AG08396 (cell line): Measurements from ENCODE around the gene THRAP3.

Source experiments
- DNase-seq: peaks from one replicate; pipeline ENCODE4 v3.0.0; 2012; ENCODE audit warnings: low spot score, mixed read lengths

Gene THRAP3

DNA sequence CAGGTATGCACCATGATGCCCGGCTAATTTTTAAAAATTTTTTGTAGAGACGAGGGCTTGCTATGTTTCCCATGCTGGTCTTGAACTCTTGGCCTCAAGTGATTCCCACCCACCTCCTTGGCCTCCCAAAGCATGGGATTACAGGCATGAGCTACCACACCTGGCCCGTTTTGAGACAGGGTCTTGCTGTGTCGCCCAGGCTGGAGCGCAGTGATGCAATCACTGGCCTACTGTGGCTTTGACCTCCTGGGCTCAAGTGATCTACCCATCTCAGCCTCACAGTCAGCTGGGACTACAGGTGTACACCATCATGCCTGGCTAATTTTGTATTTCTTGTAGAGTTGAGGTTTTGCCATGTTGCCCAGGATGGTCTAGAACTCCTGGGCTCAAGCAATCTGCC, 74.4 kb downstream of the THRAP3 start:
- no peak for DNase-seq

DNA sequence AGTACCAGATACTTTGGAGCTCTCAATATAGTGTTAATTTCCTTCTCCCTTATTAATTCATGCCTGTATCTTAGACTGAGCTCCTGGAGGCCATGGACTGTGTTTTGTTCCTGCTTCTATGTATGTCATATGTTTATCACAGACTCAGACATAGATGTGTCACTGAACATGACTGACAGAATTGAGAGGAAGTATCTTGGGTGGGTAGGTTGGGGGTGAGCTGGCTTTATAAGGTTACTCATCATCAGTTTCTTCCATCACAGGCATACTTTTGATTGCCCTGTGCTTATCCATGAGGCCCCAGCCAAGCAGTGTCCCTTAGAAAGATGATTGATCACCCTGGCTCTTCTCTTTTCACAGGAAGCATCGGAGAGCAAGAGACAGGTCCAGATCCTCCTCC, 76.3 kb downstream of the THRAP3 start:
- DNase-seq: no peak

DNA sequence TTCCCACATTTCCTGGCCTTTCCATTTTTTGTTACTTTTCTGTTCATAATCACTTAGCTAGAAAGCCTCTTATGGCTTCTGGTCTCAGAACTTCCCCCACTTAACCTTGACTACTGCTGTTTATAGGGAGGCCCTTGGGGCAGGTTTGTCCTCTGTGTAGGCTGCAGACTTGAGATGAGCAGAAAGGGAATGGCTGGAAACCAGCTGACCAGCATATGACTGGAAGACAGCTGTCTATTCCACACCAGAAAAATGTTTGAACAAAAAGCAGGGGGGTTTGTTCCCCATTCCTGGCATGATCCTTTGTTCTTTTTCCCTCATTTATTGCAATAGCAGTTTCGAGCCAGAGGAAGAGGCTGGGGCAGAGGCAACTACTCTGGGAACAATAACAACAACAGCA, 77.0 kb downstream of the THRAP3 start:
- no peak for DNase-seq

DNA sequence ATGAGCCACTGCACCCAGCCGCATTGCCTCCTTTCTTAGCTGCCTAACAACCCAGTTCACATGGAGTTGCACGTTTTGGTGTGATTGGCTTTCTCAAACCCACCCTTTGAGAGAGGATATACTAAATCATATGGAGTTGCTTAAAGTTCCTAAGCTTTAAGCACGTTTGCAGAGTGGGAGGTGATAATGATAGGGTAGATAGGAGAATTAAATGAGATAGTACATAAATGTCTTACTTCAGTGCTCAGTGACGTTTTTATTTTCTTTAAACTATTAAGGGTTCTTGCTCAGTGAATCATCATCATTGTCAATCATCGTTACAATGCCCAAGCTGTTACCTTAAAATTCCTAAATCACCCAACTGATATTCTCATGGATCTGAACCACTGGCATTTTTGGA, 79.0 kb downstream of the THRAP3 start:
- no peak for DNase-seq

DNA sequence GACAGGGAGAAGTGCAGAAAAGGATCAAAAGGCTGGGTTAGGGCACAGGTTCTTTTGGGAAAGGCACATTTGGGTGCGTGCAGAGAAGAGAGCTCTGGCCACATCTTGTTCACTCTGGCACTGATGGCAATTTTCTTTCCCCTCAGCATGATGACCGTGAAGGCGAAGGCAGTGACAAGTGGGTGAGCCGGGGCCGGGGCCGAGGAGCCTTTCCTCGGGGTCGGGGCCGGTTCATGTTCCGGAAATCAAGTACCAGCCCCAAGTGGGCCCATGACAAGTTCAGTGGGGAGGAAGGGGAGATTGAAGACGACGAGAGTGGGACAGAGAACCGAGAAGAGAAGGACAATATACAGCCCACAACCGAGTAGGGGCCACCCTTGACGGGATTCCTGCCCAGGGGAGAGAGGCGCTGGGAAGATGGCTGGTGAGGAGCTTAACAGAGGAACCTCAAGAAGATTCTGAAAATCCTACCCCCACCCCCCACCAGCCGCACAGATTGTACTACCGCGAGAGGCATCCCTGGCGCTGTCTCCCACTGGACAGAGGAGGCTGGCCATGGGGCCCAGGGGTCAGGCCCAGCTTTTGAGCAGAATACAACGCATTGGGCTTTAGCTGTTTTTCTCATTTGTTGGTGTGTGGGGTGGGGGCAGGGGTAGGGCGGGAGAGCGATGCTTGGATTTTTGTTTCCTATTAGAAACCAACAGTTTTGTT, 79.6 kb downstream of the THRAP3 start:
- DNase-seq: no peak

DNA sequence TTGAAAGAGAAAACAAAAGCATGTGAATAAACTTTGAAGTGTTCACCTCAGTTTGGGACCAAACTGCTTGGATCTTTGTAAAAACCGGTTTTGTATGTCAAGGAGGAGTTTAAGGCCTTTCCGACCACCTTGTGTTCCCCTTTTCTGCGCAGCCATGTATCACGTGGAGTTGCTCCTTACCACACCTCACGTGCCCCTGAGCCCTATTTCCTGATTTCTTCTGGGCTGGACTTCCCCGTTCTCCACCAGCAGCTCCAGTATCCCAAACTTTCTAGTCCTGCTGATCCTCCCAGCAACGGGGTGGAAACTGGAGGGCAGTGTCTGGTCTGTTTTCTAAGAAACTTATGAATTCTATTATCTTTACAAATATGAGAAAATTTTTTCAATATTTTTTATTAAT, 80.3 kb downstream of the THRAP3 start:
- DNase-seq: no peak

DNA sequence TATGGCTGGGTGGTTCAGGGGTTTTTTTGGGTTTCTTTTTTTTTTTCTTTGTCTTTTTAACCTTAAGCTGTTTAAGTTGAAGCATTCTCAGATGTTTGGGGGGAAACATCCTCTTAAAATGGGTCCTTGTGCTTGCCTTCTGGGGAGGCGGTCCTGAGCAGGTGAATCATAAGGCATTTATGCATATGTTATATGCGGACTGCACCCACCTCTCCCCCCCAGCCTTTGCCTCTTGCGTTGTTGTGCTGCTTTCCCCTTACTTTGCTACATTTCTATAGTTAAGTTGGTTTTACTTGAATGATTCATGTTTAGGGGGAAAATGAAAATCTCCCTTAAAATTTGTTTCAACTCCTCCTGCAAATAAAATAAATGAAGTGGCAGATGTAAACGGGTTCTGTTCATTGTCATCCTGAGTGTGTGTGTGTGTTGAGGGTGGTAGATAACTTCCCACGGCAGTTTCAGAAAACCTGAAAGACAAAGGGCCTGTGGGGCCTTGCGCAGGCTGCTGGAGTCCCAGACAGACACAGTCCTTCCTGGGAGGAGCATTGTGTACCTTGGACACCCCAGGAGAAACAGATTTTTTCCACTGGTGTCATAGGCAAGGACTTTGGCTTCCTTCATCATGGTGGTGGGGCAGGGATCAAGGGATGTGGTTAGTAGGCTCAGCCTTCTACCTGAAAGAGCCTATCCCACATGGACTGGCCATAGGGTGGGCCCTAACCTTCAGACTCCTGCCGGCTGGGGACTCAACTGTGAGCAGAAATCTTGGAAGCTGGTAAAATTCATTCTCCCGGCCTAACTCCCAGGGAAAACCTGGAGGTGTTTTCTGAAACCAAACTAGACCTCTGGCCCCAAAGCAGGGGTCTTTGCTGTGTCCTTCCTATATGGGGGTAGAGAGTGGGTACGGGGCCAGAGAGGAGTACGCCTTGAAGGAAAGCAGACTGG, 81.0 kb downstream of the THRAP3 start:
- DNase-seq: no peak

DNA sequence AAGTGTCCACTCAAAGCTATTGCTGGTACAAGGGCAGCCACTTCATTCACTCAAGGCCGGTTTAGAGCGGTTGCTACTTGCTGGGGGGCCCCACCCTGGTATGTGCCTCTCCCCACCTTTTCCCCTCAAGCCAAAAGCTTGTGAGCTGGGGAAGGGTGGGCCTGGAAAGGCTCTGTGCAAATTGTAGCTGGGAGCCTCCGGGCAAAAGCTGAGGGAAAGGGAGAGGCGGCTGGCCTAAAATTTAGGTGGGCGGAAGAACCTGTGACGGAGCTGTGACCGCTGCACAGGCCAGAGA, 81.6 kb downstream of the THRAP3 start:
- DNase-seq: no peak

DNA sequence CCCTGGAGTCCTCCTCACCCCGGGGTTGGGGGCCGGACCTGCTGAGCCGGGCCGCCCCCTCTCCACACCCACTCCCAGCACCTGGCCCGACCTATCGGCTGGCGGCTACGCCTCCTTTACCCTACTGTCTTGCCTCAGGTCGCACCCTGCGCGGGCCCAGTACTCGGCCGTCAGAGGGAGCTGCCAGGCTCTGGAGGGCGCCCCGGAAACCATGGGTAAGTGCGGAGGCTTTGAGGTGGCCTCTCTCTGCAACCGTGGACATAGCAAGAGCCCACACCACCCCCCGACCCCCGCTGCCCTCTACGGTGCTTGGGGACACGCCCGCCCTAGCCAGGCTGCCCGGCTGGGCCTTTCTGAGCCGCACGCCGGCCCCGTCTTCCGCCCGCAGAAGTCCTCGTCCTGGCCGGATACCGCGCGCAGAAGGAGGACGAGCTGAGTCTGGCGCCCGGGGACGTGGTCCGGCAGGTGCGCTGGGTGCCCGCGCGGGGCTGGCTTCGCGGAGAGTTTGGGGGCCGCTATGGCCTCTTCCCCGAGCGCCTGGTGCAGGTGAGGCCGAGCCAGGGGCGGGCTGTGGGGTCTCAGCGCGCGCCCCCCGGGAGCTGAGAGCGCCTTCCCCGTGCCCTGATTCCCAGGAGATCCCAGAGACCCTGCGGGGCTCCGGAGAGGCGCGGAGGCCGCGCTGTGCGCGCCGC, 82.1 kb downstream of the THRAP3 start, which contains the start of gene SH3D21:
Gene SH3D21 (plus strand): TSS at position 159 of the 692 bp plus-strand sequence. CDS start 53 bp downstream, at position 212.
- DNase-seq: peak; percentile 47

DNA sequence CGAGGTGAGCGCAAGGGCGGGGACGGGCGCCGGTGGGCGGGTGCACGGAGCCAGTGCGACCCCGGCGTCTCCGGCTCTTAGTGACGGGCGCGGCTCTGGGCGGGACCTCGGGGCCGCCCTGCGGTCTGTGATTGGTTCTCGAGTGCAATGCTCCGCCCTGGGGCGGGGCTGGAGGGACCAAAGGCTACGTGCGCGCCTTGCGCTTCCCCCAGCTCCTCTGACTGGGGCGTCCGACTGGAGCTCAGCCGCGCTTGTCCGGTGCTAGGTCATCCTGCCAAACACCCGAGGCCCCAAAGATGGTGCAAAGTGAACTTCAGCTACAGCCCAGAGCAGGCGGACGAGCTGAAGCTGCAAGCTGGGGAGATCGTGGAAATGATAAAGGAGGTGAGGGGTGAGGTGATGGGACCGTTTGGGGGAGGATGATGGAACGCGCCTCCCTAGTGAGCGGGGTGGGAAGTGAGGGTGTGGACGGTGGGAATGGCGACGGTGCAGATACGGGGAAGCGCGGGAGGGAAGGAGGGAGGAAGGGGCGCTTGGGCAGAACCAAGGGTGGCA, 82.7 kb downstream of the THRAP3 start:
- peak; percentile 97 for DNase-seq

DNA sequence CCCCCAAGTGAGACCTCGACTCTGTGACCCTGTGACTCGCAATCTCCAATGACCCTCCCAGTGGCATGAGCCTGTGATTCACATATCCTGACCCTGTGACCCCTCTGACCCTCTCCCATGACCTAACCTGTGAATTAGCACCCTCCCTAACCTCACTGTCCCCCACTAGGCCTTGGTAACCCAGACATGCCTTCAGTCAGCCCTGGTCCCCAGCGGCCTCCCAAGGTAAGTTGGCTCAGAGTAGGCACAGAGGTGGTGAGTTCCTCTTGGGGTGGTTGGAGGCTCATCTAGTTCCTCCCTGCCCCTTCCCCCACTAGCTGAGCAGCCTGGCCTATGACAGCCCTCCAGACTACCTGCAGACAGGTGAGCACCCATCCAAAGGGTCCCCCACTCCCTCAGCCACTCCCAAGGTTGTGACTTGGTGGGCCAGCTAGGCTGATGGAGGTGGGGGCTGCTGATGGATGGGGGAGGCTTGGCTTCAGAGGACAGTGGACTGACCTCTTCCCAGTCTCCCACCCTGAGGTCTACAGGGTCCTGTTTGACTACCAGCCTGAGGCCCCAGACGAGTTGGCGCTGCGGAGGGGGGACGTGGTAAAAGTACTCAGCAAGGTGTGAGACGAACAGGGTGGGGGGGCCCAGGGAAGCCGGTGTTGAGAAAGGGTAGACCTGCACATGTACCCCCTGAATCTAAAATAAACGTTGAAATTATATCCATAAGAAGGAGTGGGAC, 83.5 kb downstream of the THRAP3 start:
- no peak for DNase-seq

DNA sequence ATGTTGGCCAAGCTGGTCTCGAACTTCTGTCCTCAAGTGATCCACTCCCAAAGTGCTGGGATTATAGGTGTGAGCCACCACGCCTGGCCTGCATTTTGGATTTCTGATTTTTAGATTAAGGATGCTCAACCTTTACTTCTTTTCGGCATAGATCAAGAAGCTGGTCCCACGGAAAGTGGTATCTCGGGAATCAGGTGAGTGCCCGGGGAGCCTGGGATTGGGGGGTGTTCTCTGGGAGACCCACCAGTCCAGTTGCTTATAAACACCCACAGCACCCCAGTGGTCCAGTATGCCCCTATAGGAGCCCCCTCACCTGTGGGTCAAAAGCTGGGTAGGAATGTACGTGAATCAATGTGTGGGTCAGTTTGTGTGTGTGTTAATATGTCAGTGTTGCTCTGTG, 85.2 kb downstream of the THRAP3 start:
- DNase-seq: no peak

DNA sequence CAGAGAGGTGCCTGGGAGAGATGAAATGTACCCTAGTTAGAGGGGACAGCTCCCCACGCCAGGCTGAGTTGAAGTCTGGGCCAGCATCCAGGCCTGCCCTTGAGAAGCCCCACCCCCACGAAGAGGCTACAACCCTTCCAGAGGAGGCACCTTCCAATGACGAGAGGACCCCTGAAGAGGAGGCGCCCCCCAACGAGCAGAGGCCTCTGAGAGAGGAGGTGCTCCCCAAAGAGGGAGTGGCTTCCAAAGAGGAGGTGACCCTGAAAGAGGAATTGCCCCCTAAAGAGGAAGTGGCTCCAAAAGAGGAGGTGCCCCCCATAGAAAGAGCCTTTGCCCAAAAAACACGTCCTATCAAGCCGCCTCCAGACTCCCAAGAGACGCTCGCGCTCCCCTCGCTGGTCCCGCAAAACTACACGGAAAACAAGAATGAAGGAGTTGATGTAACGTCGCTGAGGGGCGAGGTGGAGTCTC, 96.1 kb downstream of the THRAP3 start:
- DNase-seq: no peak

DNA sequence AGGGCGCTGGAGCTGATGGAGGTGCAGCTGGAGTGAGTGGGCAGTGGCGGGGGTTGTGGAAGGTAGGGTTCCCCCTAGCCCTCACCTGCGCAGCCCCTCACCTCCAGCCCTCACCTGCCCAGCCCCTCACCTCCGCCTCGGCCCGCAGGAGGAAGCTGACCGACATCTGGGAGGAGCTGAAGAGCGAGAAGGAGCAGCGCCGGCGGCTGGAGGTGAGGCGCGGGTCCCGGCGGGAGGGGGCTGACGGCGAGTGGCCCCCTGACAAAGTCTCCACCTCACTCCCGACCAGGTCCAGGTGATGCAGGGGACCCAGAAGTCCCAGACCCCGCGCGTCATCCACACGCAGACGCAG, 96.5 kb downstream of the THRAP3 start:
- no peak for DNase-seq

DNA sequence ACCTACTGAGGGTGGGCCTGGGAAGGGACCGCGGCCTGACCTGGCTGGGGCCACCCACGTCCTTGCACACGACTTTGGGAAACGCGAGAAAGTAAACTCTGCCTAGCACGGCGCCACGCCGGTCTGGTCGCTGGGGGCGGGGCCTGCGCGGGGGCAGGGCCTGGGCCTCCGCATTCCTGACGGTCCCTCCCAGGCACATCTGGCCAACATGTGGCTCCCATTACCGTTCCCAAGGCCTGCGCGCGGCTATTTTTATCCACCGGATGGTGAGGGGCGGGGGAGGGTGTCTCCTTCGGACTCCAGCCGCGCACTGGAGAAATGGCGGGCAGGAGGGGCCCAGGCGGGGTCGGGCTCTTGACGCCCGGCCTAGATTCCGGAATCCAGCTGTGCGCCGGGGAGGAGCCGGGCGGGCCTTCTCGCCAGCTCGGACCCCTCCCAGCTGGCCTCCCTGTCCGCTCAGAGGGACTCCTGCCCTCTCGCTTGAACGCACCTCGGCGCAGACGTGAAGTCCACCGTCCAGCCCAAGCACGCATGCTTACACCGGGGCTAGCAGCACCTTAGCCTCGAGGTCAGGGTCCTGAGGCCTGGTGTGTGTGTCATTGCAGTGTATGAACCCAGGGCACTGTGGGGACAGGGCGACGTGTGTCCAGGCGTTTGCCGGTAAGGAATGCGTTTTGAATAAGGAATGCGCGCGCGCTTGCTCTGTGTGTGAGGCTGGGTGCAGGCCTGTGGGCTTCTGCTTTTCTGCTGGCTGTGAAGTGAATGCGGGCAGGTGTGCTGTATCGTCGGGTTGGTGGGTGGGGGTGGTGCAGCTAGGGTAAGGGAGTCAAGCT, 97.1 kb downstream of the THRAP3 start:
- DNase-seq: peak; percentile 94

DNA sequence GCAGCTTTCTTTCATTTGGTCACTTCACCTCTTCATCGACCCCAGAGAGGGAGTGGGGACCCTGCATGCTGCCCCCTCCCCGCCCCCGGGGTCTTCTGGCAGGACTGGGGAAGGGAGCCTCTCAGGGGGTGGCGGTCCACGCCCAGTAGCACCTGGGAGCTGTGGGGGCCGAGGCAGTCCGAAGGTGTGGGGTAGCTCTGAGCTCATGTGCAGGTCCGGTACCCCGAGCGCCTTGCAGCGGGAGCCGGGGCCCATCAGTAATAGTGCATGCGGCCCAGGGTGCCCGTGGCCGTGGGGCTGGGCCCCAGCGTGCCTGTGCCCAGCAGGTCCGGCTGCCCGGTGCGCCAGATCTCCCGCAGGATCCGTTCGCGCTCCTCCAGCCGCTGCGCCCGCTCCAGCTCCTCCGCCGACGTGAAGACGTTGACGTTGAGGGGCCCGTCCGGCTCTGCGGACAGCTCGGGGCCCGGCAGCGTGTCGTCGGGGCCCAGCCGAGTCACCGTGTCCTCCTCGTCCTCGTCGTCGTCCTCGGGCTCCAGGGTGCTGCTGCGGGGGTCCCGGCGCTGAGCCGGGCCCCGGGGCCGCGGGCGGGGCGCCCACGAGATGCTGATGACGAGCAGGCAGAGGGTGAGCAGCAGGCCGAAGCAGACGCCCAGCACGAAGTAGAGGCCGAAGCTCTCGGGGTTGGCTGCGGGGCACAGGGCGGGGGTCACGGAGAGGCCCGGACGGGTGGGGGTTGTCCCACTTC, 98.0 kb downstream of the THRAP3 start:
- DNase-seq: no peak

DNA sequence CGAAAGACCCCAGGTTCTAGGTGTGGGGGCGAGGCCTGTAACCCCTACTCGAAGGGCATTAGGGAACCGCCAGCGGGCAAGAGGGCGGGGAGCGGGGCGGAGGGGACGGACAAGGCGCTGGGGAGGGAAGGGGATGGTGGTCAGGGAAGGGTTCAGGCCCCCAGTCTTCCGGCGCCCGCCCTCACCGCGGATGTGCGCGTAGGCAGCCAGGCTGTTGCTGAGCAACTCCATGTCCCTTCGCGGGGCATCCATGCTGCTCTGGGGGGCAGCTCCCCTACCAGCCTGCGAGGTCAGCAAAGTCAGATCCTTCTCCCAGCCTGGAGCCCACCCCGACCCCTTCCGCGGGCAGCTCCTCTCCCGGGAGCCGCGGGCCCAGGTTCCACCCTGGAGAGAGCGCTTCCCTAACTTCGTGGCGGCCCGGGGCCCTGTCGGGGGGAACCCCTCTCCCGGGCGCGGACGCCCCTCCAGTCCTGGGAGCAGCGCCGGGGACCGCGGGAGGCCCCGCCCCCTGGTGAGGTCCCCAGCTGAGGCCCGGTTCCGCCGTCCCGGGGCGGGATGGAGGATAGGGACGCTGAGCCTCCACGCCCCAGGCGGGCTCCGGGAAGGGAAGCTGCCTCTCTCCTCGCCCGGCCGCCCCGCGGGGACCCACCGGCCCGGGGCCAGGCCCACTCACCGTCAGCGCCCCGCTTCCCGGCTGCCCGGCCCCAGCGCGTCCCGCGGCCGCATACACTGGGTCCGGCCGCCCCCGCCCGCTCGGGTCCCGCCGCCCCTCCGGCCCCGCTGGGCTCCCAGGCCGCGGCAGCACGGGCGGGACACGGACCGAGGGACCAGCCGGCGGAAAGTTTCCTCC, 98.8 kb downstream of the THRAP3 start:
- DNase-seq: peak; percentile 72

DNA sequence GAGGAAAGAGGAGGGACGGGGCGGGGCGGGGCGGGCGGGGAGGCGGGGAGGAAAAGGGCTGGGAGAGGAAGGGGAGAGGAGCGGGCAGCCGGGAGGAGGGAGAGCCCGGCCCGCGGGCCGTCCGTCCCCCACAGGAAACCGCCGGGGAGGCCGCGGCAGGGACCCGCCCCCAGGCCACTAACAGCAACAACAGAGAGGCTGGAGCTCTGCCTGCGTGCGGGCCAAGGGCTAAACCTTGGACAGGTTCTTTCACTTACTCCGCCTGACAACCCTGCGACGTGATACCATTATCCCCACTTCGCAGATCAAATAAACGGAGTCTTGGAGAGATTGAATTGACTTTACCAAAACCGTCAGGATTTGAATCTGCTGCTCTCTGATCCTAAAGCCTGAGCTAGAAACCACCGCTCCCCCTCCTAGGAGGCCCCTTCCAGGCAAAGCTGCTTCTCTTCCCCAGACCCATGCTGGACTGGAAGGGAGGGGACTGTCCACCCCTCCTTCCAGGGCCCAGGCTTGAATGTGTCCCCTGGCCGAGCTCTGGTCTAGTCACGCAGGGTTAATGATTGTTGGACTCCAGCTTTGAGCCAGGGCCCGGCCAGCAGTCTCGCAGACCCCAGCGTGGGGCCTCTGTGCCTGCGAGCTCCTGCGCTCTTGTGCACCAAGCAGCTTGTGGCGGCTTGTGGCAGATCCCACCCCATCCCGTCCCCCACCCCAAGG, 99.6 kb downstream of the THRAP3 start, which contains the start of gene EVA1B:
Gene EVA1B (minus strand): TSS at position 10 of the 717 bp plus-strand sequence. CDS start 608 bp downstream, outside the sequence.
- DNase-seq: peak; percentile 88
